RWPE1 (cell line): ENCODE results near the gene SSR2.
A peak's percentile ranks its signal among the peaks of the same experiment; 100 is the strongest.
"Not testable (repeated sequence)": the region's sequence is repeated elsewhere in the genome, so short reads cannot be mapped to it uniquely, and the experiment has no call there.

ENCODE experiments used
- CTCF ChIA-PET: fragments of 350-600 bp; sonication (Branson Sonifier 250); formaldehyde crosslinking; extraction: SDS; loops from one replicate; lab custom pipeline; 2021; lab: Yijun Ruan, JAX
- POLR2A ChIA-PET: fragments of 400-600 bp; formaldehyde crosslinking; extraction: SDS; loops from one replicate; lab custom pipeline; 2020; ENCODE audit warnings: antibody characterized with exemption; ENCODE audit not compliant: low non-redundant PET; lab: Yijun Ruan, JAX
- DNase-seq: peaks from one replicate; pipeline ENCODE4 v3.0.0; 2012; ENCODE audit warnings: low spot score
- H3K27ac ChIP-seq: fragments of 450-650 bp; 2 replicates; pipeline ENCODE4 v1.5.1; 2017
- CTCF ChIP-seq: fragments of 450-650 bp; conservative IDR thresholded peaks from 2 replicates; pipeline ENCODE4 v1.5.1; 2017; ENCODE audit warnings: low read depth, mild to moderate bottlenecking

The SSR2 gene

DNA sequence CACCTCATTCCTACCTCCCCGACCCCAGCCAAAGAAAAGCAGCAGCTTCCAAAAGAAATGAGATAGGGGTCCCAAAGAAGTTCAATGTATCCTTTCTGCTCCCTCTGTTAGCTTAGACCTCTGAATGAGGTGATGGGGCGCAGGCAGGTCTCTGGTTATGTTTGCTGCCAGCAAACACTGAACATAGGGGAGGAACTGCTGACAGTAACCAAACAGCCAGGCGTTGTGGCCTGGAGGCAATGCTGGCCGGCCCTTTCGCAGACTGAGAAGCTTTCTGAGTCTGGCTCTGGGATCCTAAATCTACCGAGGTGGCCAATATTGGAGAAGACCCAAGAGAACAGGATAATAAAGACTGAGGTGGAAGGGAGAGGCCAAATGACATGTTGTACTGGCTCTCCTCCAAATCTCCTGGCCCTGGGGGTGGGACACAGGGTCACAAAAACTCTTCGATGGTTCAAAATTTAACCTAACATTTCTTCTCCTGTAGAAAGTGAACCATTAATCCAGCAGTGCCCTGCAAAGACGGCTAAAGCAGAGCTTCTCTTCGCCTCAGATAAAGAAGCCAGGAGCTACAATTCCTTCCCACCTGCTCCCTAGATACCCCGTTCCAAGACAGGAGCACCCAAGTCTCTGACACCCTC lies 19.6 kb downstream of the SSR2 start:
- H3K27ac ChIP-seq: peak overlapping the region; percentile 92
- TF ChIP-seq CTCF: no peak
- ChIA-PET CTCF (interaction anchor here (0.8 to 0.9 kb wide), 2 partner anchors 11 to 95 kb away, joined by 3 read pairs; no protein-coding TSS in a partner anchor), POLR2A (no interaction called here)
- no peak for DNase-seq

GRCh38 chr1:155999964-156000363 lies 20.8 kb downstream of the SSR2 start:
- ChIA-PET POLR2A (no interaction called here), CTCF (interaction anchor here (0.9 kb wide), 1 partner anchor 10 kb away, joined by 3 read pairs; no protein-coding TSS in a partner anchor)
- TF ChIP-seq CTCF: no peak
- H3K27ac ChIP-seq: no peak overlapping the region
- DNase-seq: no peak

- no peak overlapping the region for H3K27ac ChIP-seq
- ChIA-PET CTCF (no interaction called here), POLR2A (no interaction called here)
- no peak for TF ChIP-seq CTCF
- no peak for DNase-seq
These were observed 24.6 kb downstream of the SSR2 start for GRCh38 chr1:155996166-155996565.

DNA sequence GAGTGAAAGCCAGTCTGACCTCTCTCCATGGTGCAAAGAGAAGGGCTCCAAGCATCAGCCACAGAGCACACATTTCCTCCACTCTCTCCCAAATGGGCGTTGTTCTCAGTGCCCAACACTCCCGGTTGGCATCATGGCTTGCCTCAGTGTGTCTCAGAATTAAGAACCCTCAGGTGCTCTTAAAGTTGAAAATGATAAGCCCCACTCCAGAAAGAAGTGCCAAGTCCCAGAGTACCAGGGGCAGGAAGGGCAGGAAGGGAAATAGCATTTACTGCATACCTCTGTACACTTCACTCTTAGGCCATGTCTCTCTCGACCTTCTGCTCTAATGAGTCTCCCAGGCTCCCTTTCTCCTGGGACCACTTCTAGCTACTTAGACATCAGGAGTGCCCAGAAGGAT lies 27.2 kb downstream of the SSR2 start:
- H3K27ac ChIP-seq: no peak overlapping the region
- ChIA-PET POLR2A (no interaction called here), CTCF (interaction anchor here (0.7 kb wide), 1 partner anchor 157 kb away, joined by 7 read pairs; no protein-coding TSS in a partner anchor)
- no peak for TF ChIP-seq CTCF
- no peak for DNase-seq

- DNase-seq: no peak
- POLR2A ChIA-PET: no interaction called here
- no peak for TF ChIP-seq CTCF
- CTCF ChIA-PET: interaction anchor here (0.5 to 1.5 kb wide), 12 partner anchors 10 to 56 kb away, joined by 3 to 13 read pairs (median 4); partner anchors contain the start of gene KHDC4
- peak overlapping the region; percentile 66 for H3K27ac ChIP-seq
These were observed 30.6 kb downstream of the SSR2 start for GRCh38 chr1:155990005-155990739.

GRCh38 chr1:155989242-155990004 lies 31.3 kb downstream of the SSR2 start:
- POLR2A ChIA-PET: no interaction called here
- peak overlapping the region; percentile 66 for H3K27ac ChIP-seq
- peak; percentile 63 for DNase-seq
- peak; percentile 98 for TF ChIP-seq CTCF
- CTCF ChIA-PET: interaction anchor here (0.5 to 1.5 kb wide), 12 partner anchors 11 to 55 kb away, joined by 3 to 13 read pairs (median 4); partner anchors contain the start of gene KHDC4

DNA sequence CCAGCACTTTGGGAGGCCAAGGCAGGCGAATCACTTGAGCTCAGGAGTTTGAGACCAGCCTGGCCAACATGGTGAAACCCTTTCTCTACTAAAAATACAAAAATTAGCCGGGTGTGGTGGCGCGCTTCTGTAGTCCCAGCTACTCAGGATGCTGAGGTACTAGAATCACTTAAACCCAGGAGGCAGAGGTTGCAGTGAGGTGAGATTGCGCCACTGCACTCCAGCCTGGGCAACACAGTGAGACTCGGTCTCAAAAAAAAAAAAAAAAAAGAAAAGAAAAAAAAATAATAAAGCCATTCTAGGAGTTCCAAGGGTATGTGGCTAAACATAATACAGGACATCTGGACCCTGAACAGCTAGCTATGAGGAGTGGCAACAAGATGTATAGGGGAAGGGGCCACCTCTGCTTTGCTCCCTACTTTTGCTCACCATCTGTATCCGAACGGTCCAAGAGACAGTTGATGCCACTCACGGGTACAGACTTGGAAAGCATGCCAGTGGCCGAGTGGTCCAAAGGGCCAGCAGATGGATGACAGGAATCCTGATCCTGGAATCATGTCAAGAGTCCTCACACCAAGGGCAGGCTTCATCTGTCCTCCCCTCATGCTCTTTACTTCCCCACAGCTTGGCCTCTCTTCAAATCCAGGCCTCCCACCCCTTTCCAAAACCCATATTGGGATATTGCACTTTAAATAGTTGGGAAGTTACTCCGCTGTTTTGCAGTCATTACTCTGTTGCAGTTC lies 35.7 kb downstream of the SSR2 start:
- DNase-seq, POLR2A ChIA-PET: not testable (repeated sequence)
- peak overlapping the region; percentile 92 for H3K27ac ChIP-seq
- CTCF ChIA-PET: interaction anchor here (1.4 kb wide), 1 partner anchor 21 kb away, joined by 4 read pairs; no protein-coding TSS in a partner anchor
